Tibial nerve (tissue), 3 donors: ENCODE data around the gene WDR3.

Experiments
- CTCF ChIP-seq, 5 experiments: fragments of 200-600 bp in 3 of 5; fragments of 450-650 bp in 2 of 5; sonication (generic) in 3 of 5; IDR thresholded peaks; one replicate each; pipeline ENCODE4 v1.5.1; 2016 to 2019; ENCODE audit warnings: antibody characterized with exemption in 5 of 5, mild to moderate bottlenecking in 3 of 5, moderate library complexity in 2 of 5
- POLR2A ChIP-seq, 2 donors: fragments of 450-650 bp; IDR thresholded peaks; one replicate each; pipeline ENCODE4 v1.6.1; 2017; ENCODE audit warnings: antibody characterized with exemption in 2 of 2, mild to moderate bottlenecking in 2 of 2, moderate library complexity in 2 of 2

- TF ChIP-seq CTCF (IDR thresholded peaks at IDR 0.05) (no peak), POLR2A (IDR thresholded peaks at IDR 0.05) (no peak)
Measured at GRCh38 chr1:118004312-118004711, 74.8 kb downstream of the WDR3 start.
